A673 (cell line): ENCODE measurements around the gene IGLL1. TPM values are rescaled to one million over a fixed set of nuclear protein-coding genes. Genes with fewer than 3 reads are reported as not detected.

Experiments used
- BruUV-seq: library from RNA; stranded (reverse); fragments of 400-500 nt; replicated peaks from 2 replicates; lab custom pipeline; 2021; lab: Mats Ljungman, UMichigan
- CTCF ChIA-PET: fragments of 300-600 bp; sonication (Branson Sonifier 250); formaldehyde crosslinking; loops from one replicate; lab custom pipeline; 2022; ENCODE audit warnings: antibody characterized with exemption; lab: Charles Lee
- POLR2A ChIA-PET: fragments of 300-600 bp; sonication (Branson Sonifier 250); formaldehyde crosslinking; loops from one replicate; lab custom pipeline; 2022; ENCODE audit warnings: antibody characterized with exemption; ENCODE audit not compliant: low non-redundant PET; lab: Charles Lee
- DNase-seq: peaks from one replicate; pipeline ENCODE4 v3.0.0-alpha.2; 2015; ENCODE audit warnings: low spot score
- H3K27ac ChIP-seq: fragments of 200-600 bp; sonication (generic); 2 replicates; pipeline ENCODE4 v1.5.1; 2016; ENCODE audit warnings: mixed run types, low read depth, mild to moderate bottlenecking, mixed read lengths, antibody characterized with exemption, low read length; ENCODE audit not compliant: poor library complexity, severe bottlenecking
- H3K27me3 ChIP-seq: fragments of 200-600 bp; sonication (generic); replicated peaks from 2 replicates; pipeline ENCODE4 v1.6.1; 2017; ENCODE audit warnings: mixed run types, low read depth, mild to moderate bottlenecking, mixed read lengths, antibody characterized with exemption, low read length; ENCODE audit not compliant: insufficient read depth, poor library complexity
- H3K36me3 ChIP-seq: fragments of 200-600 bp; sonication (generic); 2 replicates; pipeline ENCODE4 v1.6.1; 2016; ENCODE audit warnings: mixed run types, mild to moderate bottlenecking, mixed read lengths, antibody characterized with exemption, low read length; ENCODE audit not compliant: insufficient read depth, poor library complexity, severe bottlenecking
- H3K4me1 ChIP-seq: fragments of 200-600 bp; sonication (generic); 2 replicates; pipeline ENCODE4 v1.6.1; 2017; ENCODE audit warnings: mixed run types, mild to moderate bottlenecking, mixed read lengths, antibody characterized with exemption, low read length; ENCODE audit not compliant: insufficient read depth, poor library complexity, severe bottlenecking
- H3K4me3 ChIP-seq: fragments of 200-600 bp; sonication (generic); 2 replicates; pipeline ENCODE4 v1.5.1; 2016; ENCODE audit warnings: low read depth, mixed run types, mild to moderate bottlenecking, mixed read lengths, low read length; ENCODE audit not compliant: poor library complexity, severe bottlenecking
- H3K9me3 ChIP-seq: fragments of 200-600 bp; sonication (generic); 2 replicates; pipeline ENCODE4 v1.6.1; 2016; ENCODE audit warnings: mixed run types, low read depth, mild to moderate bottlenecking, mixed read lengths, antibody characterized with exemption, low read length; ENCODE audit not compliant: poor library complexity, severe bottlenecking
- EZH2 ChIP-seq: fragments of 200-600 bp; sonication (generic); IDR thresholded peaks from 2 replicates; pipeline ENCODE4 v1.6.1; 2017; ENCODE audit warnings: borderline replicate concordance, low read depth, mild to moderate bottlenecking, mixed read lengths, antibody characterized with exemption, low read length; ENCODE audit not compliant: poor library complexity, severe bottlenecking
- intact Hi-C: fragments of 100-400 bp; cut with micrococcal nuclease; formaldehyde crosslinking; loops from one replicate; pipeline ENCODE4 v1.10.0; 2022; ENCODE audit not compliant: unreplicated experiment
- total RNA-seq: library from RNA; stranded (reverse); gene quantifications from 2 replicates; pipeline ENCODE4 v1.2.3, GENCODE V29; 2021
- TF ChIP-seq, protein P1 (sequence below): fragments of 300-800, 200-600 bp; sonication (generic); conservative IDR thresholded peaks from 2 replicates; pipeline ENCODE4 v1.5.1; 2017; ENCODE audit warnings: low read depth, mild to moderate bottlenecking, antibody characterized with exemption, low read length, moderate library complexity, mixed read lengths

Gene IGLL1
- total RNA-seq, 1 experiment from 2014 or later: not detected

DNA sequence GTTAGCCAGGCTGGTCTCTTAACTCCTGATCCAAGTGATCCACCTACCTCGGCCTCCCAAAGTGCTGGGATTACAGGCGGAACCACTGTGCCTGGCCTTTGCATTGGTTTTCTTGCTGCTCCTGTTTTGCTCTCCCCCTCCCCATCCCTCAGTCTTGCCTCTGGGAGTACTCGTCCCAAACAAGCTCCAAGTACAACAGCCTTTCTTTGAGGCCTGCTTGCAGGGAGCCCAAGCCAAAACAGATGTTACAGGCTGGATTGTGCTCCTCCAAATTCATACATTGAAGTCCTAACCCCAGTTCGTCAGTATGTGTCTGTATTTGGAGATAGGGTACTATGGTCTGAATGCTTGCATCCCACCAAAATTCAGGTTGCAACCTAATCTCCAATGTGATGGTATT lies 8.6 kb downstream of the IGLL1 start:
- intact Hi-C loops: no loop called here
- no peak for DNase-seq
- H3K4me1 ChIP-seq: no peaks in the 10 kb centered on the region
- BruUV-seq: no TSS peak
- H3K9me3 ChIP-seq: no peaks in the 10 kb centered on the region
- no peaks in the 10 kb centered on the region for H3K27me3 ChIP-seq
- POLR2A ChIA-PET: no interaction called here
- H3K36me3 ChIP-seq: no peaks in the 10 kb centered on the region
- CTCF ChIA-PET: no interaction called here
- no peak overlapping the region for H3K4me3 ChIP-seq
- no peak for TF ChIP-seq EZH2
- TF ChIP-seq, protein P1, sequence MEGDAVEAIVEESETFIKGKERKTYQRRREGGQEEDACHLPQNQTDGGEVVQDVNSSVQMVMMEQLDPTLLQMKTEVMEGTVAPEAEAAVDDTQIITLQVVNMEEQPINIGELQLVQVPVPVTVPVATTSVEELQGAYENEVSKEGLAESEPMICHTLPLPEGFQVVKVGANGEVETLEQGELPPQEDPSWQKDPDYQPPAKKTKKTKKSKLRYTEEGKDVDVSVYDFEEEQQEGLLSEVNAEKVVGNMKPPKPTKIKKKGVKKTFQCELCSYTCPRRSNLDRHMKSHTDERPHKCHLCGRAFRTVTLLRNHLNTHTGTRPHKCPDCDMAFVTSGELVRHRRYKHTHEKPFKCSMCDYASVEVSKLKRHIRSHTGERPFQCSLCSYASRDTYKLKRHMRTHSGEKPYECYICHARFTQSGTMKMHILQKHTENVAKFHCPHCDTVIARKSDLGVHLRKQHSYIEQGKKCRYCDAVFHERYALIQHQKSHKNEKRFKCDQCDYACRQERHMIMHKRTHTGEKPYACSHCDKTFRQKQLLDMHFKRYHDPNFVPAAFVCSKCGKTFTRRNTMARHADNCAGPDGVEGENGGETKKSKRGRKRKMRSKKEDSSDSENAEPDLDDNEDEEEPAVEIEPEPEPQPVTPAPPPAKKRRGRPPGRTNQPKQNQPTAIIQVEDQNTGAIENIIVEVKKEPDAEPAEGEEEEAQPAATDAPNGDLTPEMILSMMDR: no peak
- no peak overlapping the region for H3K27ac ChIP-seq

DNA sequence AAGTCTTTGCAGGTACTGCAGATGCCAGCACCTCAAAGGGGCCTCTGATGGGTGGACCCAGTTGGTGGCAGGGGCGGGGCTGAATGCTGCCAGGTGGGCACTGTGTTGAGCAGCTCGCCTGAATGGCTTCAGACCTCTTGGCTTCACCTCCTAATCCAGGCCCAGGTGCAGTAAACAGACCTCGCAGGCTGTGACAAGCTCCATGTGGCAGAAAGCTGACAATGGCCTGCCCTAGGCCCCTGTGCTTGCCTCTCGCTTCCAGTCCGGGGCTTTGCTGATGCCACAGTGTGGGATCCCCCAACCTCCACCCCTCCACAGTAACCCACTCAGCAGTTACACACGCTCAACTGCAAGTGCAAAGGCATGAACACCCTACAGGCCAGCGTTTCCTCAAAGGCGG lies 9.4 kb downstream of the IGLL1 start:
- Histone ChIP-seq H3K4me3 (no peak overlapping the region), H3K9me3 (no peaks in the 10 kb centered on the region), H3K36me3 (no peaks in the 10 kb centered on the region), H3K27me3 (peaks cover 5% of the 10 kb centered on the region), H3K27ac (no peak overlapping the region), H3K4me1 (peaks cover 3% of the 10 kb centered on the region)
- ChIA-PET POLR2A (no interaction called here), CTCF (no interaction called here)
- TF ChIP-seq EZH2: no peak
- TF ChIP-seq, protein P1: no peak
- no TSS peak for BruUV-seq
- DNase-seq: no peak
- intact Hi-C loops: no loop called here

DNA sequence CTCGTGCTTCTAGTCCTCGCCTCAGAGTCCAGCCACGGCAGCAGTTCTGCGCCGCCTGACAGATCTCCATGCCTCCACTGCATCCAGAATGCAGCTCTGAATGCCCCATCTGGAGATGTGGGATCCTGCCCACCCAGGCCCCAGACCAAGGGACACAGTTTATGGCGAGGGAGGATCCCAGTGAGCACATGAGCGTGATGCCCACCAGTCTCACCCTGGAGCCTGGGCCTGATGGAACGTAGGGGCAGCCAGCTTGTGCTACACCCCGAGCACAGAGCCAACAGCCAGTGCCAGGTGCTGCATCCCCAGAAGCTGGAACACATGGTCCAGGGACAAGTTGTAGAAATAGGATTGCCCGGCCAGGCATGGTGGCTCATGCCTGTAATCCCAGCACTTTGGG lies 10.4 kb downstream of the IGLL1 start:
- intact Hi-C loops: no loop called here
- Histone ChIP-seq H3K4me1 (peaks cover 5% of the 10 kb centered on the region), H3K36me3 (no peaks in the 10 kb centered on the region), H3K27ac (no peak overlapping the region), H3K27me3 (peaks cover 9% of the 10 kb centered on the region), H3K9me3 (no peaks in the 10 kb centered on the region), H3K4me3 (no peak overlapping the region)
- ChIA-PET POLR2A (no interaction called here), CTCF (no interaction called here)
- TF ChIP-seq, protein P1: no peak
- no TSS peak for BruUV-seq
- DNase-seq: no peak
